HEK293T (cell line): ENCODE results near the gene ZNF511.
A peak's percentile ranks its signal among the peaks of the same experiment; 100 is the strongest.
"Not testable (repeated sequence)": the region's sequence is repeated elsewhere in the genome, so short reads cannot be mapped to it uniquely, and the experiment has no call there.

Source experiments
- CTCF ChIA-PET: fragments of 350-600 bp; formaldehyde crosslinking; extraction: SDS; loops from one replicate; lab custom pipeline; 2021; ENCODE audit warnings: antibody characterized with exemption, inconsistent platforms; lab: Yijun Ruan, JAX
- POLR2A ChIA-PET: fragments of 350-600 bp; formaldehyde crosslinking; extraction: SDS; loops from one replicate; lab custom pipeline; 2020; ENCODE audit warnings: antibody characterized with exemption, inconsistent platforms; lab: Yijun Ruan, JAX
- DNase-seq: peaks from one replicate; pipeline ENCODE4 v3.0.0; 2012; ENCODE audit warnings: mixed read lengths; ENCODE audit errors: extremely low spot score
- ARNT ChIP-seq: fragments of 450-650 bp; IDR thresholded peaks from 2 replicates; pipeline ENCODE4 v1.6.1; 2017; ENCODE audit warnings: mild to moderate bottlenecking
- BHLHE40 ChIP-seq: fragments of 450-650 bp; IDR thresholded peaks from 2 replicates; pipeline ENCODE4 v1.6.1; 2016; ENCODE audit warnings: mild to moderate bottlenecking, moderate library complexity, borderline replicate concordance
- CTBP1 ChIP-seq: fragments of 450-650 bp; IDR thresholded peaks from 2 replicates; pipeline ENCODE4 v1.6.1; 2016; ENCODE audit warnings: borderline replicate concordance
- ELF4 ChIP-seq: fragments of 450-650 bp; IDR thresholded peaks from 2 replicates; pipeline ENCODE4 v1.6.1; 2017; ENCODE audit warnings: antibody characterized with exemption
- FOXA1 ChIP-seq: fragments of 450-650 bp; IDR thresholded peaks from 2 replicates; pipeline ENCODE4 v1.6.1; 2016; ENCODE audit warnings: mild to moderate bottlenecking
- FOXK2 ChIP-seq: fragments of 450-650 bp; IDR thresholded peaks from 2 replicates; pipeline ENCODE4 v1.6.1; 2016; ENCODE audit warnings: mild to moderate bottlenecking
- FOXM1 ChIP-seq: fragments of 450-650 bp; IDR thresholded peaks from 2 replicates; pipeline ENCODE4 v1.6.1; 2017; ENCODE audit warnings: mild to moderate bottlenecking, borderline replicate concordance
- HDGF ChIP-seq: fragments of 450-650 bp; IDR thresholded peaks from 2 replicates; pipeline ENCODE4 v1.6.1; 2017; ENCODE audit warnings: antibody characterized with exemption, borderline replicate concordance
- L3MBTL2 ChIP-seq: fragments of 450-650 bp; conservative IDR thresholded peaks from 2 replicates; pipeline ENCODE4 v1.6.1; 2016; ENCODE audit warnings: mild to moderate bottlenecking
- LEF1 ChIP-seq: fragments of 450-650 bp; IDR thresholded peaks from 2 replicates; pipeline ENCODE4 v1.6.1; 2017; ENCODE audit warnings: mild to moderate bottlenecking, borderline replicate concordance
- NFRKB ChIP-seq: fragments of 450-650 bp; IDR thresholded peaks from 2 replicates; pipeline ENCODE4 v1.6.1; 2016; ENCODE audit warnings: mild to moderate bottlenecking, moderate library complexity
- SP1 ChIP-seq: fragments of 450-650 bp; IDR thresholded peaks from 2 replicates; pipeline ENCODE4 v1.6.1; 2017
- SUZ12 ChIP-seq: fragments of 450-650 bp; IDR thresholded peaks from 2 replicates; pipeline ENCODE4 v1.6.1; 2016; ENCODE audit warnings: mild to moderate bottlenecking
- TARDBP ChIP-seq: fragments of 450-650 bp; IDR thresholded peaks from 2 replicates; pipeline ENCODE4 v1.6.1; 2016
- ZNF384 ChIP-seq: fragments of 450-650 bp; IDR thresholded peaks from 2 replicates; pipeline ENCODE4 v1.6.1; 2016
- TF ChIP-seq, protein P1 (sequence below): fragments of 450-650 bp; IDR thresholded peaks from 2 replicates; pipeline ENCODE4 v1.6.1; 2016

ZNF511 gene

DNA sequence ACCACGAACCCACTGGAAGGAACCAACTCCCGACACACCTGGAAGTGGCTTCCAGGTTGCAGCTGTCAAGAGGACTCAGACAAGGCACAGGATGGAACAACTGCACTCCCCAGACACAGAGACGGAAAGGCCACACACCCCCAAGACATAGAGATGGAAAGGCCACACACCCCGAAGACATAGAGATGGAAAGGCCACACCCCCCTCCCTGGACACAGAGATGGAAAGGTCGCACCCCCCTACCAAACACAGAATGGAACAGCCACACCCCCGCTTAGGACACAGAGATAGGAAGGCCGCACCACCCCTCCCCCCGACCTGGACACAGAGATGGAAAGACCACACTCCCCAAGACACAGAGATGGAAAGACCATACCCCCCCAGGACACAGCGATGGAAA lies 7.6 kb downstream of the ZNF511 start:
- ChIA-PET CTCF (no interaction called here), POLR2A (interaction anchor here (1.6 kb wide), 1 partner anchor 8 kb away, joined by 5 read pairs; no protein-coding TSS in a partner anchor)
- no peak for DNase-seq
- no peak for TF ChIP-seq LEF1
- TF ChIP-seq FOXA1: no peak
- TF ChIP-seq HDGF: no peak
- TF ChIP-seq, protein P1, sequence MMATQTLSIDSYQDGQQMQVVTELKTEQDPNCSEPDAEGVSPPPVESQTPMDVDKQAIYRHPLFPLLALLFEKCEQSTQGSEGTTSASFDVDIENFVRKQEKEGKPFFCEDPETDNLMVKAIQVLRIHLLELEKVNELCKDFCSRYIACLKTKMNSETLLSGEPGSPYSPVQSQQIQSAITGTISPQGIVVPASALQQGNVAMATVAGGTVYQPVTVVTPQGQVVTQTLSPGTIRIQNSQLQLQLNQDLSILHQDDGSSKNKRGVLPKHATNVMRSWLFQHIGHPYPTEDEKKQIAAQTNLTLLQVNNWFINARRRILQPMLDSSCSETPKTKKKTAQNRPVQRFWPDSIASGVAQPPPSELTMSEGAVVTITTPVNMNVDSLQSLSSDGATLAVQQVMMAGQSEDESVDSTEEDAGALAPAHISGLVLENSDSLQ: no peak
- no peak for TF ChIP-seq FOXK2
- TF ChIP-seq TARDBP: no peak
- TF ChIP-seq CTBP1: no peak
- TF ChIP-seq SP1: no peak
- TF ChIP-seq NFRKB: no peak
- no peak for TF ChIP-seq L3MBTL2
- TF ChIP-seq ARNT: no peak
- no peak for TF ChIP-seq SUZ12
- no peak for TF ChIP-seq ZNF384
- TF ChIP-seq FOXM1: no peak
- TF ChIP-seq ELF4: no peak
- no peak for TF ChIP-seq BHLHE40

DNA sequence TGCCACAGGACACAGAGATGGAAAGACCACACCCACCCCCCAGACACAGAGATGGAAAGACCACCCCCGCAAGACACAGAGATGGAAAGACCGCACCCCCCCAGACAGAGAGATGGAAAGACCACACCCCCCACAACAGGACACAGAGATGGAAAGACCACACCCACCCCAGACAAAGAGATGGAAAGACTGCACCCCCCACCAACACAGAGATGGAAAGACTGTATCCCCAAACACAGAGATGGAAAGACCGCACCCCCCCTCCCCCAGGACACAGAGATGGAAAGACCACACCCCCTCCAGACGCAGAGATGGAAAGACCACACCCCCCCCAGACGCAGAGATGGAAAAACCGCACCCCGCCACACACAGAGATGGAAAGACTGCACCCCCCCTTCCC lies 8.0 kb downstream of the ZNF511 start:
- POLR2A ChIA-PET: no interaction called here
- CTCF ChIA-PET: no interaction called here
- no peak for TF ChIP-seq SP1
- DNase-seq: no peak

DNA sequence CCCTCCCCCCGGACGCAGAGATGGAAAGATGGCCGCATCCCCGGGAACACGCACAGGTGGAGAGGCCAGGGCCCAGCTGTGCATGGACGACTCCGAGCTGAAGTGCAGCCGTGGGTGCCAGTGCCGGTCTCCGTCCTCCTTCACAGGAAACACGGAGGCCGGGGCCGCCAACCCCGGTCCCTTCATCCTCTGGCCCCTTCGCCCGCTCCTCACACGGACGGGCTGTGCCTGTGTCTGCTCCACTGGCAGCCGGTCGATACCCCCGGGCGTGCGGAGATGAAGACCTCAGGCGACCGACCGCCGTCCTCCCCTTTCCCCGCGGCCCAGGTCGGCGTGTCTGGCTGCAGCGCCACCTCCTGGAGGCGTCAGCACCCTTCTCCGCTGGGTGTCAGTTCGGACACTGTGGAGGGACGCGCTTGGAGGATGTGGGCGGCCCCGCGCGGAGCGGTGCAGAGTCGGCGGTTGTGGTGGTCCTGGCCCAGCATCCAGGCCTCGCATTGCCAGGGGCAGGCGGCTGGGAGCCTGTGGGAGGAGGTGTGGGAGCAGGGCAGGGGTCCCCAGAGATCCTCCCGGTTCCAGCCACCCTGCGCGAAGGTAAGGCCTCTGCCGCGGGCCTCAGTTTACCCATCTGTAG lies 9.9 kb downstream of the ZNF511 start:
- DNase-seq: peak; percentile 83
- ChIA-PET POLR2A (no interaction called here), CTCF (interaction anchor here (0.8 to 1.6 kb wide), 3 partner anchors 9 to 11 kb away, joined by 5 to 7 read pairs (median 5); no protein-coding TSS in a partner anchor)
- TF ChIP-seq L3MBTL2 (0 out of 2 replicates have a peak, but pooled peaks have one; percentile 10), BHLHE40 (no peak)
- TF ChIP-seq, protein P1: peak; percentile 76

DNA sequence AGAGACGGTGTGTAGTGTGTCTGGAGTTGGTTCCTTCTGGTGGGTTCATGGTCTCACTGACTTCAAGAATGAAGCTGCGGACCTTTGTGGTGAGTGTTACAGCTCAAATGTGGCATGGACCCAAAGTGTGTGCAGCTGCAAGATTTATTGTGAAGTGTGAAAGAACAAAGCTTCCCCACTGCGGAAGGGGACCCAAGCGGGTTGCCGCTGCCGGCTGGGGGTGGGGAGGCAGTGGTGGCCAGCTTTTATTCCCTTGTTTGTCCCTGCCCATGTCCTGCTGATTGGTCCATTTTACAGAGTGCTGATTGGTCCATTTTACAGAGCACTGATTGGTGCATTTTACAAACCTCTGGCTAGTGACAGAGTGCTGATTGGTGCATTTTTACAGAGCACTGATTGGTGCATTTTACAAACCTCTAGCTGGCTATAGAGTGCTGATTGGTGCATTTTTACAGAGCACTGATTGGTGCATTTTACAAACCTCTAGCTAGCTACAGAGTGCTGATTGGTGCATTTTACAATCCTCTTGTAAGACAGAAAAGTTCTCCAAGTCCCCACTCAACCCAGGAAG lies 12.2 kb downstream of the ZNF511 start:
- CTCF ChIA-PET: interaction anchor here (1.0 kb wide), 1 partner anchor 8 kb away, joined by 3 read pairs; no protein-coding TSS in a partner anchor
- POLR2A ChIA-PET, DNase-seq: not testable (repeated sequence)

DNA sequence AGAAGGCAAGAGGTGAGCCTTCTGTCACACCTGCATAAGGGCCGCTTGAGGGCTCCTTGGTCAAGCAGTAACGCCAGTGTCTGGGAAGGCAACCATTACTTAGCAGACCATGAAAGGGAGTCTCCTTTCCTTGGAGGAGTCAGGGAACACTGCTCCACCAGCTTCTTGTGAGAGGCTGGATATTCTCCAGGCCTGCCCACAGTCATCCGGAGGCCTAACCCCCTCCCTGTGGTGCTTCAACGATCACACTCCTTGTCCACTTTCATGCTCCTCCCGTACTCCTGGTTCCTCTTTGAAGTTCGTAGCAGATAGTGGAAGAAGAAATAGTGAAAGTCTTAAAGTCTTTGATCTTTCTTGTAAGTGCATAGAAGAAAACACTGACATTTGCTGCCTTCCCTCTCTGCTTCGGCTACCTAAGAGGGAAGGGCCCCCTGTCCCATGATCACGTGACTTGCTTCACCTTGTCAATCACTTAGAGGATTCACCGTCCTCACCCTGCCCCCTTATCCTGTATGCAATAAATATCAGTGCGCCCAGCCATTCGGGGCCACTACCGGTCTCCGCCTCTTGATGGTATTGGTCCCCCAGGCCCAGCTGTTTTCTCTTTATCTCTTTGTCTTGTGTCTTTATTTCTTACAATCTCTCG lies 13.5 kb downstream of the ZNF511 start:
- DNase-seq, CTCF ChIA-PET, POLR2A ChIA-PET: not testable (repeated sequence)

DNA sequence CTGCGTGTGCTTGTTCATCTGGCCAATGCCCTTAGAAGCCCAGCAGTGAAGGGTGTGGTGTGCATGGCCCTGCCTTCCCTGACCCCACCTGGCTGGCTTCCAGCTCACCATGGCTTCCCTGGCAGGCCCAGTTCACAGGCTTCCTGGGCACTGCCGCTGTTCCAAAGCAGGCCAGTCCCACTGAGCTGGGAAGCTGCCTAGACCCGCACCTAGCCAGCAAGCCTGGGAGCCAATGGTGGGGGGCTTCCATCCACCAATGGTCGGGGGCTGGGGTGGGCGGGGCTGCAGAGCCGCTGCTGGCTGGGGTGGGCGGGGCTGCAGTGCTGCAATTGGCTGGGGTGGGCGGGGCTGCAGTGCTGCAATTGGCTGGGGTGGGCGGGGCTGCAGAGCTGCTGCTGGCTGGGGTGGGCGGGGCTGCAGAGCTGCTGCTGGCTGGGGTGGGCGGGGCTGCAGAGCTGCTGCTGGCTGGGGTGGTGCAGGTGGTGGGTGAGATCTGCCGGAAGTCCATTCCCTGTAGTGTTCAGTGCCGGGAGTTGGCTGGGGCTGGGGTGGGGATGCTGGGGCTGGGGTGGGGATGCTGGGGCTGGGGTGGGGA lies 15.6 kb downstream of the ZNF511 start:
- no peak for TF ChIP-seq BHLHE40
- TF ChIP-seq FOXK2: no peak
- TF ChIP-seq L3MBTL2: no peak
- TF ChIP-seq FOXA1: no peak
- TF ChIP-seq ARNT: no peak
- TF ChIP-seq, protein P1: no peak
- no peak for TF ChIP-seq NFRKB
- TF ChIP-seq HDGF: no peak
- no peak for TF ChIP-seq TARDBP
- no peak for TF ChIP-seq SP1
- TF ChIP-seq LEF1: no peak
- TF ChIP-seq FOXM1: no peak
- TF ChIP-seq ELF4: no peak
- no peak for TF ChIP-seq CTBP1
- no peak for TF ChIP-seq ZNF384
- no peak for TF ChIP-seq SUZ12
- peak; percentile 79 for DNase-seq
- ChIA-PET POLR2A (interaction anchor here (0.6 to 1.4 kb wide), 6 partner anchors 9 to 53 kb away, joined by 3 to 5 read pairs (median 4); partner anchors contain the start of gene FUOM), CTCF (interaction anchor here (1.0 kb wide), 1 partner anchor 180 kb away, joined by 5 read pairs; no protein-coding TSS in a partner anchor)
